GM23338 (cell line): Measurements from ENCODE around the gene CARMIL1. TPM values are rescaled to one million over a fixed set of nuclear protein-coding genes. Genes with fewer than 3 reads are reported as not detected.
A peak's percentile ranks its signal among the peaks of the same experiment; 100 is the strongest.

ENCODE experiments used
- ATAC-seq: fragments of 200-7000 bp; cut with Tn5 transposase; 3 replicates; pipeline ENCODE4 v1.9.1; 2020
- DNase-seq: peaks from one replicate; pipeline ENCODE4 v3.0.0-alpha.2; 2015; ENCODE audit warnings: low spot score
- H2AFZ ChIP-seq: fragments of 200-600 bp; sonication (generic); 2 replicates; pipeline ENCODE4 v1.8.0; 2016; ENCODE audit warnings: antibody characterized with exemption, mild to moderate bottlenecking, moderate library complexity
- H3F3A ChIP-seq: fragments of 200-600 bp; sonication (generic); replicated peaks from 2 replicates; pipeline ENCODE4 v1.8.0; 2017; ENCODE audit warnings: antibody characterized with exemption, mixed run types, low read depth
- H3K27ac ChIP-seq: fragments of 200-600 bp; sonication (generic); 2 replicates; pipeline ENCODE4 v1.6.1; 2016; ENCODE audit warnings: low read depth
- H3K27me3 ChIP-seq: fragments of 200-600 bp; sonication (generic); 2 replicates; pipeline ENCODE4 v1.8.0; 2016; ENCODE audit warnings: mild to moderate bottlenecking, mixed run types, moderate library complexity; ENCODE audit not compliant: insufficient read depth
- H3K36me3 ChIP-seq: fragments of 200-600 bp; sonication (generic); 2 replicates; pipeline ENCODE4 v1.8.0; 2016; ENCODE audit warnings: mild to moderate bottlenecking; ENCODE audit not compliant: insufficient read depth
- H3K4me1 ChIP-seq: fragments of 200-600 bp; sonication (generic); 2 replicates; pipeline ENCODE4 v1.8.0; 2016; ENCODE audit warnings: mild to moderate bottlenecking, moderate library complexity; ENCODE audit not compliant: insufficient read depth
- H3K4me2 ChIP-seq: fragments of 200-600 bp; sonication (generic); 2 replicates; pipeline ENCODE4 v1.7.1; 2017; ENCODE audit warnings: mixed run types
- H3K4me3 ChIP-seq: fragments of 200-600 bp; sonication (generic); 2 replicates; pipeline ENCODE4 v1.6.1; 2016; ENCODE audit warnings: mixed run types
- H3K79me2 ChIP-seq: fragments of 200-600 bp; sonication (generic); replicated peaks from 2 replicates; pipeline ENCODE4 v1.8.0; 2017; ENCODE audit warnings: mild to moderate bottlenecking; ENCODE audit not compliant: insufficient read depth
- H3K9me2 ChIP-seq: fragments of 200-600 bp; sonication (generic); 2 replicates; pipeline ENCODE4 v1.8.0; 2017; ENCODE audit not compliant: insufficient read depth
- H4K20me1 ChIP-seq: fragments of 200-600 bp; sonication (generic); replicated peaks from 2 replicates; pipeline ENCODE4 v1.8.0; 2017; ENCODE audit warnings: mild to moderate bottlenecking; ENCODE audit not compliant: insufficient read depth
- H3K27ac Mint-ChIP-seq: 2 replicates; pipeline ENCODE4 v1.8.0; 2020; ENCODE audit warnings: inconsistent platforms, mild to moderate bottlenecking, moderate library complexity, mixed read lengths
- H3K27me3 Mint-ChIP-seq: 3 replicates; pipeline ENCODE4 v1.8.0; 2022; ENCODE audit warnings: low read depth, mild to moderate bottlenecking, moderate library complexity, mixed read lengths, inconsistent platforms; ENCODE audit not compliant: insufficient read depth, poor library complexity
- H3K36me3 Mint-ChIP-seq: 3 replicates; pipeline ENCODE4 v1.8.0; 2021; ENCODE audit warnings: low read depth, mild to moderate bottlenecking, inconsistent platforms, moderate library complexity, mixed read lengths
- H3K4me1 Mint-ChIP-seq: 3 replicates; pipeline ENCODE4 v1.8.0; 2020; ENCODE audit warnings: mild to moderate bottlenecking, inconsistent platforms, mixed read lengths
- H3K4me3 Mint-ChIP-seq: 3 replicates; pipeline ENCODE4 v1.8.0; 2021; ENCODE audit warnings: moderate library complexity, mild to moderate bottlenecking, inconsistent platforms, mixed read lengths
- H3K9me3 Mint-ChIP-seq: 3 replicates; pipeline ENCODE4 v1.8.0; 2020; ENCODE audit warnings: moderate library complexity, mild to moderate bottlenecking, inconsistent platforms, mixed read lengths
- CREB1 ChIP-seq: fragments of 250-450 bp; sonication (Bioruptor Pico); IDR thresholded peaks from 2 replicates; pipeline ENCODE4 v1.5.0; 2020; ENCODE audit warnings: low read depth, mild to moderate bottlenecking, moderate library complexity
- EZH2 ChIP-seq: fragments of 200-600 bp; sonication (generic); IDR thresholded peaks from one replicate; pipeline ENCODE4 v1.8.0; 2017; ENCODE audit warnings: antibody characterized with exemption, mild to moderate bottlenecking, low read depth; ENCODE audit not compliant: unreplicated experiment
- EZH2phosphoT487 ChIP-seq: fragments of 200-600 bp; sonication (generic); IDR thresholded peaks from one replicate; pipeline ENCODE4 v1.8.1; 2018; ENCODE audit warnings: antibody characterized with exemption; ENCODE audit not compliant: unreplicated experiment
- JUNB ChIP-seq: IDR thresholded peaks from one replicate; pipeline ENCODE4 v1.6.1; 2016; ENCODE audit warnings: antibody characterized with exemption; ENCODE audit not compliant: unreplicated experiment
- NANOG ChIP-seq: IDR thresholded peaks from 2 replicates; pipeline ENCODE4 v1.6.1; 2016; ENCODE audit warnings: antibody characterized with exemption, borderline replicate concordance
- POLR2AphosphoS5 ChIP-seq: IDR thresholded peaks from 2 replicates; pipeline ENCODE4 v1.6.1; 2016; ENCODE audit warnings: antibody characterized with exemption, low read depth
- REST ChIP-seq: IDR thresholded peaks from one replicate; pipeline ENCODE4 v1.6.1; 2018; ENCODE audit warnings: antibody characterized with exemption; ENCODE audit not compliant: unreplicated experiment
- ZNF114 ChIP-seq: fragments of 250-450 bp; sonication (Bioruptor Pico); IDR thresholded peaks from 2 replicates; pipeline ENCODE4 v1.5.0; 2020; ENCODE audit warnings: mild to moderate bottlenecking, moderate library complexity
- ZNF331 ChIP-seq: fragments of 250-450 bp; sonication (Bioruptor Pico); IDR thresholded peaks from 2 replicates; pipeline ENCODE4 v1.5.0; 2020; ENCODE audit warnings: low read depth, mild to moderate bottlenecking, moderate library complexity
- polyA plus RNA-seq: library from polyadenylated mRNA; unstranded; fragments of >200 nt; fragmentation: Nextera tagmentation; extraction: Ambion mirVana; gene quantifications from 2 replicates; pipeline ENCODE4 v1.2.1, GENCODE V29; 2016
- total RNA-seq: library from RNA; depleted of rRNA; stranded (reverse); fragments of >200 nt; shearing (Covaris generic); gene quantifications from 2 replicates; pipeline ENCODE4 v1.2.3, GENCODE V29; 2014
- TF ChIP-seq, protein P1 (sequence below): fragments of 250-450 bp; sonication (Bioruptor Pico); IDR thresholded peaks from 2 replicates; pipeline ENCODE4 v1.5.0; 2020; ENCODE audit warnings: mild to moderate bottlenecking, moderate library complexity
- TF ChIP-seq, protein P2 (sequence below), 2 experiments: fragments of 200-600 bp in 1 of 2; sonication (generic) in 1 of 2; conservative IDR thresholded peaks; 2 replicates each; pipeline versions ENCODE4 v1.5.1 to v1.6.1; 2016 to 2017; ENCODE audit warnings: antibody characterized with exemption in 2 of 2, low read depth in 2 of 2, mild to moderate bottlenecking in 2 of 2, moderate library complexity in 1 of 2
- TF ChIP-seq, protein P3 (sequence below): IDR thresholded peaks from 2 replicates; pipeline ENCODE4 v1.6.1; 2016; ENCODE audit warnings: antibody characterized with exemption

Gene CARMIL1
- total and polyA plus RNA-seq, 2 experiments from 2014 or later, result 43.2 to 66.9 TPM

DNA sequence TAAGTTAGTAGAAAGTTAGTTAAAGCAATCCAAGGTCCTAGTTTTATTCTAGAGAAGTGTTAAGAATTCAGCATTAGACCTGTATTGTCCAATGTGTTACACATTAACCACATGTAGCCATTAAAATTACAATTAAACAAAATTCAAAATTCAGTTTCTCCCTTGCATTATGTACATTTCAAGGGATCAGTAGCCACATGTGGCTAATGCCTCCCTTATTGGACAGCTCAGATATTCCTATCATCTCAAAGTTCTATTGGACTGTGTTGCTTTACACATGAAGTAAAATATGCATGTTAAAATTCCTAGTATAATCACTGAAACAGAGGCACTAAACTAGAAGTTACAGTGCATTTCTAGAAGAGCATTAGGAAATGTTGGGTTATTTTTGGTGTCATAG is 265.7 kb downstream of the CARMIL1 start (continued):
- TF ChIP-seq, protein P1, sequence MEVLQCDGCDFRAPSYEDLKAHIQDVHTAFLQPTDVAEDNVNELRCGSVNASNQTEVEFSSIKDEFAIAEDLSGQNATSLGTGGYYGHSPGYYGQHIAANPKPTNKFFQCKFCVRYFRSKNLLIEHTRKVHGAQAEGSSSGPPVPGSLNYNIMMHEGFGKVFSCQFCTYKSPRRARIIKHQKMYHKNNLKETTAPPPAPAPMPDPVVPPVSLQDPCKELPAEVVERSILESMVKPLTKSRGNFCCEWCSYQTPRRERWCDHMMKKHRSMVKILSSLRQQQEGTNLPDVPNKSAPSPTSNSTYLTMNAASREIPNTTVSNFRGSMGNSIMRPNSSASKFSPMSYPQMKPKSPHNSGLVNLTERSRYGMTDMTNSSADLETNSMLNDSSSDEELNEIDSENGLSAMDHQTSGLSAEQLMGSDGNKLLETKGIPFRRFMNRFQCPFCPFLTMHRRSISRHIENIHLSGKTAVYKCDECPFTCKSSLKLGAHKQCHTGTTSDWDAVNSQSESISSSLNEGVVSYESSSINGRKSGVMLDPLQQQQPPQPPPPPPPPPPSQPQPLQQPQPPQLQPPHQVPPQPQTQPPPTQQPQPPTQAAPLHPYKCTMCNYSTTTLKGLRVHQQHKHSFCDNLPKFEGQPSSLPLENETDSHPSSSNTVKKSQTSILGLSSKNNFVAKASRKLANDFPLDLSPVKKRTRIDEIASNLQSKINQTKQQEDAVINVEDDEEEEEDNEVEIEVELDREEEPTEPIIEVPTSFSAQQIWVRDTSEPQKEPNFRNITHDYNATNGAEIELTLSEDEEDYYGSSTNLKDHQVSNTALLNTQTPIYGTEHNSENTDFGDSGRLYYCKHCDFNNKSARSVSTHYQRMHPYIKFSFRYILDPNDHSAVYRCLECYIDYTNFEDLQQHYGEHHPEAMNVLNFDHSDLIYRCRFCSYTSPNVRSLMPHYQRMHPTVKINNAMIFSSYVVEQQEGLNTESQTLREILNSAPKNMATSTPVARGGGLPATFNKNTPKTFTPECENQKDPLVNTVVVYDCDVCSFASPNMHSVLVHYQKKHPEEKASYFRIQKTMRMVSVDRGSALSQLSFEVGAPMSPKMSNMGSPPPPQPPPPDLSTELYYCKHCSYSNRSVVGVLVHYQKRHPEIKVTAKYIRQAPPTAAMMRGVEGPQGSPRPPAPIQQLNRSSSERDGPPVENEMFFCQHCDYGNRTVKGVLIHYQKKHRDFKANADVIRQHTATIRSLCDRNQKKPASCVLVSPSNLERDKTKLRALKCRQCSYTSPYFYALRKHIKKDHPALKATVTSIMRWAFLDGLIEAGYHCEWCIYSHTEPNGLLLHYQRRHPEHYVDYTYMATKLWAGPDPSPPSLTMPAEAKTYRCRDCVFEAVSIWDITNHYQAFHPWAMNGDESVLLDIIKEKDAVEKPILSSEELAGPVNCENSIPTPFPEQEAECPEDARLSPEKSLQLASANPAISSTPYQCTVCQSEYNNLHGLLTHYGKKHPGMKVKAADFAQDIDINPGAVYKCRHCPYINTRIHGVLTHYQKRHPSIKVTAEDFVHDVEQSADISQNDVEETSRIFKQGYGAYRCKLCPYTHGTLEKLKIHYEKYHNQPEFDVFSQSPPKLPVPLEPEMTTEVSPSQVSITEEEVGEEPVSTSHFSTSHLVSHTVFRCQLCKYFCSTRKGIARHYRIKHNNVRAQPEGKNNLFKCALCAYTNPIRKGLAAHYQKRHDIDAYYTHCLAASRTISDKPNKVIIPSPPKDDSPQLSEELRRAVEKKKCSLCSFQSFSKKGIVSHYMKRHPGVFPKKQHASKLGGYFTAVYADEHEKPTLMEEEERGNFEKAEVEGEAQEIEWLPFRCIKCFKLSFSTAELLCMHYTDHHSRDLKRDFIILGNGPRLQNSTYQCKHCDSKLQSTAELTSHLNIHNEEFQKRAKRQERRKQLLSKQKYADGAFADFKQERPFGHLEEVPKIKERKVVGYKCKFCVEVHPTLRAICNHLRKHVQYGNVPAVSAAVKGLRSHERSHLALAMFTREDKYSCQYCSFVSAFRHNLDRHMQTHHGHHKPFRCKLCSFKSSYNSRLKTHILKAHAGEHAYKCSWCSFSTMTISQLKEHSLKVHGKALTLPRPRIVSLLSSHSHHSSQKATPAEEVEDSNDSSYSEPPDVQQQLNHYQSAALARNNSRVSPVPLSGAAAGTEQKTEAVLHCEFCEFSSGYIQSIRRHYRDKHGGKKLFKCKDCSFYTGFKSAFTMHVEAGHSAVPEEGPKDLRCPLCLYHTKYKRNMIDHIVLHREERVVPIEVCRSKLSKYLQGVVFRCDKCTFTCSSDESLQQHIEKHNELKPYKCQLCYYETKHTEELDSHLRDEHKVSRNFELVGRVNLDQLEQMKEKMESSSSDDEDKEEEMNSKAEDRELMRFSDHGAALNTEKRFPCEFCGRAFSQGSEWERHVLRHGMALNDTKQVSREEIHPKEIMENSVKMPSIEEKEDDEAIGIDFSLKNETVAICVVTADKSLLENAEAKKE (CRISPR knock-in tag), result no peak
- TF ChIP-seq NANOG, result no peak
- TF ChIP-seq, protein P2, sequence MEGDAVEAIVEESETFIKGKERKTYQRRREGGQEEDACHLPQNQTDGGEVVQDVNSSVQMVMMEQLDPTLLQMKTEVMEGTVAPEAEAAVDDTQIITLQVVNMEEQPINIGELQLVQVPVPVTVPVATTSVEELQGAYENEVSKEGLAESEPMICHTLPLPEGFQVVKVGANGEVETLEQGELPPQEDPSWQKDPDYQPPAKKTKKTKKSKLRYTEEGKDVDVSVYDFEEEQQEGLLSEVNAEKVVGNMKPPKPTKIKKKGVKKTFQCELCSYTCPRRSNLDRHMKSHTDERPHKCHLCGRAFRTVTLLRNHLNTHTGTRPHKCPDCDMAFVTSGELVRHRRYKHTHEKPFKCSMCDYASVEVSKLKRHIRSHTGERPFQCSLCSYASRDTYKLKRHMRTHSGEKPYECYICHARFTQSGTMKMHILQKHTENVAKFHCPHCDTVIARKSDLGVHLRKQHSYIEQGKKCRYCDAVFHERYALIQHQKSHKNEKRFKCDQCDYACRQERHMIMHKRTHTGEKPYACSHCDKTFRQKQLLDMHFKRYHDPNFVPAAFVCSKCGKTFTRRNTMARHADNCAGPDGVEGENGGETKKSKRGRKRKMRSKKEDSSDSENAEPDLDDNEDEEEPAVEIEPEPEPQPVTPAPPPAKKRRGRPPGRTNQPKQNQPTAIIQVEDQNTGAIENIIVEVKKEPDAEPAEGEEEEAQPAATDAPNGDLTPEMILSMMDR (conservative IDR thresholded peaks at IDR 0.05; ENCODE audit: low read depth in 2 of 2), result no peak
- TF ChIP-seq EZH2phosphoT487, result no peak
- TF ChIP-seq POLR2AphosphoS5, result no peak
- TF ChIP-seq EZH2, result no peak

- H3K36me3 ChIP-seq, result no peaks in the 10 kb centered on the region
- H3K79me2 ChIP-seq, result no peaks in the 10 kb centered on the region
- no peaks in the 10 kb centered on the region for H3K27me3 Mint-ChIP-seq
- H3K4me1 Mint-ChIP-seq, result no peaks in the 10 kb centered on the region
- ATAC-seq (no peak), DNase-seq (no peak)
- no peak overlapping the region for H3K4me2 ChIP-seq
- H3K9me3 Mint-ChIP-seq, result no peaks in the 10 kb centered on the region
- H2AFZ ChIP-seq, result no peak overlapping the region
- no peak overlapping the region for H3K4me3 Mint-ChIP-seq
- H3K4me1 ChIP-seq, result no peaks in the 10 kb centered on the region
- H4K20me1 ChIP-seq, result no peaks in the 10 kb centered on the region
- no peaks in the 10 kb centered on the region for H3K36me3 Mint-ChIP-seq
- no peaks in the 10 kb centered on the region for H3K9me2 ChIP-seq
- H3K27me3 ChIP-seq, result no peaks in the 10 kb centered on the region
- H3F3A ChIP-seq, result no peaks in the 10 kb centered on the region
- H3K27ac Mint-ChIP-seq, result 0 out of 2 replicates have a peak overlapping the region, but pooled peaks have one; percentile 30
- no peak overlapping the region for H3K27ac ChIP-seq
- H3K4me3 ChIP-seq, result no peak overlapping the region
- TF ChIP-seq CREB1 (CRISPR knock-in tag), result no peak
- TF ChIP-seq ZNF331 (CRISPR knock-in tag), result no peak
- TF ChIP-seq JUNB, result no peak
- no peak for TF ChIP-seq REST
- no peak for TF ChIP-seq NANOG
- TF ChIP-seq, protein P3, sequence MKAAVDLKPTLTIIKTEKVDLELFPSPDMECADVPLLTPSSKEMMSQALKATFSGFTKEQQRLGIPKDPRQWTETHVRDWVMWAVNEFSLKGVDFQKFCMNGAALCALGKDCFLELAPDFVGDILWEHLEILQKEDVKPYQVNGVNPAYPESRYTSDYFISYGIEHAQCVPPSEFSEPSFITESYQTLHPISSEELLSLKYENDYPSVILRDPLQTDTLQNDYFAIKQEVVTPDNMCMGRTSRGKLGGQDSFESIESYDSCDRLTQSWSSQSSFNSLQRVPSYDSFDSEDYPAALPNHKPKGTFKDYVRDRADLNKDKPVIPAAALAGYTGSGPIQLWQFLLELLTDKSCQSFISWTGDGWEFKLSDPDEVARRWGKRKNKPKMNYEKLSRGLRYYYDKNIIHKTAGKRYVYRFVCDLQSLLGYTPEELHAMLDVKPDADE, result no peak
- TF ChIP-seq ZNF114, result no peak
- TF ChIP-seq EZH2, result no peak
These were observed 268.6 kb downstream of the CARMIL1 start for GRCh38 chr6:25547797-25548196.
